HCT116 (cell line): Measurements from ENCODE around the gene PRPF8. TPM values are rescaled to one million over a fixed set of nuclear protein-coding genes. Genes with fewer than 3 reads are reported as not detected.
A peak's percentile ranks its signal among the peaks of the same experiment; 100 is the strongest.

Experiments
- ATAC-seq: fragments of 200-7000 bp; cut with Tn5 transposase; 2 replicates; pipeline ENCODE4 v1.9.1; 2020; ENCODE audit warnings: mild to moderate bottlenecking, moderate library complexity
- BruUV-seq: library from RNA; stranded (reverse); fragments of 400-500 nt; replicated peaks from 2 replicates; lab custom pipeline; 2021; lab: Mats Ljungman, UMichigan
- CTCF ChIA-PET: fragments of 300-600 bp; sonication (Branson Sonifier 250); formaldehyde crosslinking; loops from one replicate; lab custom pipeline; 2021; ENCODE audit warnings: antibody characterized with exemption; lab: Charles Lee
- POLR2A ChIA-PET: fragments of 300-600, 350-600 bp; sonication (Branson Sonifier 250); formaldehyde crosslinking; loops from one replicate; lab custom pipeline; 2021; ENCODE audit warnings: antibody characterized with exemption; lab: Charles Lee
- RAD21 ChIA-PET, 2 experiments: fragments of 300-600 bp; sonication (Branson Sonifier 250); formaldehyde crosslinking; loops; one replicate each; lab custom pipeline; 2023; ENCODE audit warnings: low total read pairs in 2 of 2; ENCODE audit not compliant: uncharacterized antibody in 2 of 2, unreplicated experiment in 2 of 2, low non-redundant PET in 1 of 2; lab: Charles Lee
- DNase-seq: peaks from one replicate; pipeline ENCODE4 v3.0.0-alpha.2; 2010; ENCODE audit warnings: low read depth, low spot score
- H2AFZ ChIP-seq: fragments of 200-600 bp; shearing (Covaris generic), sonication (generic); 2 replicates; pipeline ENCODE4 v1.6.1; 2017; ENCODE audit warnings: low read depth, mixed run types, mixed read lengths, antibody characterized with exemption, low read length; ENCODE audit not compliant: poor library complexity, severe bottlenecking
- H3K27ac ChIP-seq: 2 replicates; pipeline ENCODE4 v1.5.1; 2012; ENCODE audit warnings: low read depth, low read length
- H3K27me3 ChIP-seq: fragments of 200-600 bp; sonication (generic); 2 replicates; pipeline ENCODE4 v1.6.1; 2016; ENCODE audit warnings: mixed run types, low read length, mixed read lengths; ENCODE audit not compliant: insufficient read depth
- H3K36me3 ChIP-seq, 2 experiments: fragments of 200-500 bp in 1 of 2; fragments of 200-600 bp in 1 of 2; sonication (Bioruptor generic) in 1 of 2; sonication (generic) in 1 of 2; 2 replicates each; pipeline versions ENCODE4 v1.5.1 to v1.6.1; 2014 to 2016; ENCODE audit warnings: low read length in 2 of 2, inconsistent platforms in 1 of 2, mixed read lengths in 1 of 2, mixed run types in 1 of 2; ENCODE audit not compliant: insufficient read depth in 2 of 2, control insufficient read depth in 1 of 2
- H3K4me1 ChIP-seq, 2 experiments: fragments of 200-600 bp in 1 of 2; sonication (generic) in 1 of 2; 2 replicates each; pipeline versions ENCODE4 v1.5.1 to v1.6.1; 2012 to 2017; ENCODE audit warnings: low read length in 2 of 2, inconsistent platforms in 1 of 2, mild to moderate bottlenecking in 1 of 2, mixed read lengths in 1 of 2, mixed run types in 1 of 2, moderate library complexity in 1 of 2; ENCODE audit not compliant: insufficient read depth in 2 of 2, control insufficient read depth in 1 of 2
- H3K4me2 ChIP-seq: fragments of 200-600 bp; sonication (generic); 2 replicates; pipeline ENCODE4 v1.6.1; 2017; ENCODE audit warnings: mixed run types, low read length, mixed read lengths
- H3K4me3 ChIP-seq, 2 experiments: fragments of 200-600 bp in 1 of 2; sonication (generic) in 1 of 2; replicated peaks in 1 of 2; 2 replicates each; pipeline ENCODE4 v1.5.1; 2011 to 2016; ENCODE audit warnings: low read length in 2 of 2, control low read depth in 1 of 2, low read depth in 1 of 2, mild to moderate bottlenecking in 1 of 2, mixed read lengths in 1 of 2, mixed run types in 1 of 2
- H3K79me2 ChIP-seq: fragments of 200-600 bp; sonication (generic); 2 replicates; pipeline ENCODE4 v1.6.1; 2017; ENCODE audit warnings: mild to moderate bottlenecking, mixed run types, low read length, moderate library complexity, mixed read lengths; ENCODE audit not compliant: insufficient read depth
- H3K9ac ChIP-seq: fragments of 200-600 bp; sonication (generic); 2 replicates; pipeline ENCODE4 v1.6.1; 2016; ENCODE audit warnings: low read length, mixed read lengths
- H3K9me2 ChIP-seq: fragments of 200-600 bp; sonication (generic), shearing (Covaris generic); 2 replicates; pipeline ENCODE4 v1.6.1; 2017; ENCODE audit warnings: mixed run types, mild to moderate bottlenecking, moderate library complexity; ENCODE audit not compliant: insufficient read depth
- H3K9me3 ChIP-seq, 2 experiments: fragments of 200-500 bp in 1 of 2; fragments of 200-600 bp in 1 of 2; sonication (Bioruptor generic) in 1 of 2; sonication (generic) in 1 of 2; 2 replicates each; pipeline ENCODE4 v1.6.1; 2014 to 2017; ENCODE audit warnings: low read length in 2 of 2, mixed read lengths in 2 of 2, inconsistent platforms in 1 of 2, low read depth in 1 of 2, mild to moderate bottlenecking in 1 of 2, mixed run types in 1 of 2, moderate library complexity in 1 of 2; ENCODE audit not compliant: control insufficient read depth in 1 of 2, insufficient read depth in 1 of 2
- H4K20me1 ChIP-seq: fragments of 200-600 bp; sonication (generic), shearing (Covaris generic); 2 replicates; pipeline ENCODE4 v1.6.1; 2017; ENCODE audit warnings: mixed run types, mild to moderate bottlenecking, moderate library complexity; ENCODE audit not compliant: insufficient read depth
- ATF3 ChIP-seq: IDR thresholded peaks from 2 replicates; pipeline ENCODE4 v1.6.1; 2012
- CTCF ChIP-seq, 3 experiments: fragments of 200-600 bp in 1 of 3; sonication (generic) in 1 of 3; IDR thresholded peaks in 2 of 3; conservative IDR thresholded peaks in 1 of 3; 2 replicates each; pipeline ENCODE4 v1.5.1; 2012 to 2017; ENCODE audit warnings: low read depth in 2 of 3, low read length in 2 of 3, antibody characterized with exemption in 1 of 3, borderline replicate concordance in 1 of 3, control low read depth in 1 of 3, mild to moderate bottlenecking in 1 of 3, mixed read lengths in 1 of 3, mixed run types in 1 of 3, moderate library complexity in 1 of 3; ENCODE audit not compliant: insufficient read depth in 1 of 3
- EGR1 ChIP-seq: IDR thresholded peaks from 2 replicates; pipeline ENCODE4 v1.6.1; 2012; ENCODE audit warnings: low read depth
- ELF1 ChIP-seq: IDR thresholded peaks from 2 replicates; pipeline ENCODE4 v1.6.1; 2012; ENCODE audit warnings: low read depth, borderline replicate concordance
- EZH2 ChIP-seq: fragments of 200-600 bp; sonication (generic); IDR thresholded peaks from 2 replicates; pipeline ENCODE4 v1.6.1; 2017; ENCODE audit warnings: antibody characterized with exemption, mixed run types
- MAX ChIP-seq: IDR thresholded peaks from 2 replicates; pipeline ENCODE4 v1.6.1; 2012
- POLR2AphosphoS5 ChIP-seq: IDR thresholded peaks from 2 replicates; pipeline ENCODE4 v1.6.1; 2011; ENCODE audit warnings: mild to moderate bottlenecking, low read depth, low read length, moderate library complexity
- RAD21 ChIP-seq: IDR thresholded peaks from 2 replicates; pipeline ENCODE4 v1.6.1; 2012; ENCODE audit warnings: low read depth, mild to moderate bottlenecking
- REST ChIP-seq: IDR thresholded peaks from 2 replicates; pipeline ENCODE4 v1.6.1; 2012; ENCODE audit warnings: low read depth
- SP1 ChIP-seq: IDR thresholded peaks from 2 replicates; pipeline ENCODE4 v1.6.1; 2012; ENCODE audit warnings: low read depth
- SRF ChIP-seq: IDR thresholded peaks from 2 replicates; pipeline ENCODE4 v1.6.1; 2012; ENCODE audit warnings: low read depth
- YY1 ChIP-seq: IDR thresholded peaks from 2 replicates; pipeline ENCODE4 v1.6.1; 2011; ENCODE audit warnings: low read length, low read depth, moderate library complexity, mild to moderate bottlenecking; ENCODE audit not compliant: insufficient replicate concordance; ENCODE audit errors: extremely low read depth
- ZNF274 ChIP-seq: fragments of 200-500 bp; sonication (Bioruptor generic); IDR thresholded peaks from 2 replicates; pipeline ENCODE4 v1.6.1; 2014; ENCODE audit warnings: mild to moderate bottlenecking, low read depth, low read length, inconsistent platforms
- intact Hi-C: fragments of 100-400 bp; cut with micrococcal nuclease; formaldehyde crosslinking; loops from 2 replicates; pipeline ENCODE4 v1.10.0; 2022
- total RNA-seq: library from RNA; stranded (reverse); gene quantifications from one replicate; pipeline ENCODE4 v1.2.1, GENCODE V29; 2021; ENCODE audit not compliant: unreplicated experiment

Gene PRPF8
- total RNA-seq, 1 experiment from 2014 or later = 386 TPM

- ChIA-PET CTCF (interaction anchor here (0.8 to 2.1 kb wide), 8 partner anchors 17 to 312 kb away, joined by 3 to 12 read pairs (median 3); partner anchors contain the start of gene RTN4RL1), POLR2A (interaction anchor here (0.6 to 1.6 kb wide), 5 partner anchors 10 to 150 kb away, joined by 3 to 6 read pairs (median 4); partner anchors contain the start of genes RPA1 and SMYD4), RAD21 (interaction anchor here (0.7 to 1.3 kb wide), 3 partner anchors 65 to 70 kb away, joined by 3 to 4 read pairs (median 3); no protein-coding TSS in a partner anchor)
- Histone ChIP-seq H3K4me2 (peak overlapping the region; percentile 86), H3K27me3 (no peaks in the 10 kb centered on the region), H3K4me1 (peaks cover 34 to 74% of the 10 kb centered on the region in 2 experiments), H3K79me2 (peaks cover 33% of the 10 kb centered on the region; the same call in 1 of the 2 replicates), H4K20me1 (no peaks in the 10 kb centered on the region), H3K9me2 (no peaks in the 10 kb centered on the region), H2AFZ (no peak overlapping the region), H3K9me3 (no peaks in the 10 kb centered on the region), H3K27ac (peak overlapping the region; percentile 91), H3K36me3 (peaks cover 0 to 20% of the 10 kb centered on the region in 2 experiments; a peak in 1 of 4 replicates), H3K4me3 (peak overlapping the region; percentile 76 to 85), H3K9ac (peak overlapping the region; percentile 86)
- peak; percentile 11; the same call in 1 of the 2 replicates for ATAC-seq
- intact Hi-C loops = loop anchor here (10.0 kb wide), 1 partner anchor 691 kb away; the partner anchor contains the start of gene MNT
- BruUV-seq = no TSS peak
- peak; percentile 64 for DNase-seq
- TF ChIP-seq EGR1 (no peak), ATF3 (no peak), ELF1 (no peak), SRF (no peak), CTCF (IDR thresholded peaks at IDR 0.05 in 2 of 3, conservative IDR thresholded peaks at IDR 0.05 in 1 of 3; ENCODE audit: borderline replicate concordance in 1 of 3, insufficient read depth in 1 of 3, low read depth in 2 of 3, low read length in 2 of 3) (peak in 2 of 3 experiments; percentile 67 to 69; a peak in 5 of 6 replicates), EZH2 (no peak), MAX (peak; percentile 47; the same call in 1 of the 2 replicates), POLR2AphosphoS5 (0 out of 2 replicates have a peak, but pooled peaks have one; percentile 18), SP1 (no peak), YY1 (no peak), ZNF274 (no peak), RAD21 (peak; percentile 79), REST (no peak)
Measured at GRCh38 chr17:1713878-1714426, 29.3 kb upstream of the PRPF8 start.
